GM23248 (cell line): ENCODE data around the gene NQO1.

Source experiments
- EZH2 ChIP-seq: fragments of 200-600 bp; sonication (generic); IDR thresholded peaks from 2 replicates; pipeline ENCODE4 v1.6.1; 2018; ENCODE audit warnings: antibody characterized with exemption, mild to moderate bottlenecking; ENCODE audit not compliant: insufficient read depth, poor library complexity, severe bottlenecking
- EZH2phosphoT487 ChIP-seq: fragments of 200-600 bp; sonication (generic); IDR thresholded peaks from 2 replicates; pipeline ENCODE4 v1.6.1; 2018; ENCODE audit warnings: antibody characterized with exemption, moderate library complexity, mild to moderate bottlenecking, low read depth; ENCODE audit not compliant: insufficient read depth

DNA sequence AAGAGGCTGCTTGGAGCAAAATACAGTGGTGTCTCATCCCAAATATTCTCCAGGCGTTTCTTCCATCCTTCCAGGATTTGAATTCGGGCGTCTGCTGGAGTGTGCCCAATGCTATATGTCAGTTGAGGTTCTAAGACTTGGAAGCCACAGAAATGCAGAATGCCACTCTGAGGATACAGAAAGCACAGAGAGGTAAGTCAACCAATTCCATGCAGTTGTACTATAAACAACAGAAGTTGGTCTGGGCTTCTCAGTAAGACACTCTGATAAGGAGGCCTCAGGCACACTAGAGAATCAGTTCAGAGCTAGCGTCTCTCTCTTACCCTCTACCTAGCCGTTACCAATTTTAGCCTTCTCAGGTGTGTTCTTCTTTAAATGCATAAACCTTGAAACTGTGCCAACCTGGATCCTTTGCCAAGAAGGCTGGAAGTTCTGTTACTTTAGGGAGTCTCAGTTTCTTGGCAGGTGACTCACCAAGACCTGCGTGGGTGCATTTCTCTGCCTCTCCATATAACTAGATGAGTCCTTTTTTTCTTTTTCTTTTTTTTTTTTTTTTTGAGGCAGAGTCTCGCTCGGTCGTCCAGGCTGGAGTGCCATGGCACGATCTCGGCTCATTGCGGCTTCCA lies 15.1 kb downstream of the NQO1 start:
- TF ChIP-seq EZH2phosphoT487: no peak
- TF ChIP-seq EZH2: no peak
